ENCODE data around the gene KIF15.
"Not testable (repeated sequence)": the region's sequence is repeated elsewhere in the genome, so short reads cannot be mapped to it uniquely, and the experiment has no call there.

Gene KIF15

GRCh38 chr3:44856663-44857062, 95.1 kb downstream of the KIF15 start:
- peaks cover 15% of the 10 kb centered on the region for H3K36me3 Mint-ChIP-seq
- H3K4me3 Mint-ChIP-seq; DNase-seq (ENCODE audit: low spot score in 2 of 2); ATAC-seq; H3K4me1 Mint-ChIP-seq; H3K9me3 Mint-ChIP-seq; H3K27ac Mint-ChIP-seq: not testable (repeated sequence)

GRCh38 chr3:44860117-44860516, 98.5 kb downstream of the KIF15 start:
- DNase-seq (ENCODE audit: low spot score in 2 of 2) (no peak), ATAC-seq (no peak)
- H3K27ac Mint-ChIP-seq: no peak overlapping the region
- H3K4me3 Mint-ChIP-seq: no peak overlapping the region
- H3K36me3 Mint-ChIP-seq: peaks cover 5% of the 10 kb centered on the region
- H3K4me1 Mint-ChIP-seq: peaks cover 26% of the 10 kb centered on the region
- no peaks in the 10 kb centered on the region for H3K9me3 Mint-ChIP-seq

- Mint-ChIP-seq H3K4me3 (peak within 1 kb of the TSS; percentile 83), H3K4me1 (peaks cover 41% of the 10 kb centered on the region), H3K27ac (peak within 1 kb of the TSS; percentile 92), H3K36me3 (peaks cover 5% of the 10 kb centered on the region), H3K9me3 (no peaks in the 10 kb centered on the region)
- ATAC-seq: peak; percentile 97
- peak; percentile 79 to 95 for DNase-seq (ENCODE audit: low spot score in 2 of 2)
These were observed 100.0 kb downstream of the KIF15 start, which contains the start of gene TMEM42 for GRCh38 chr3:44861412-44862225. Gene TMEM42, plus strand, starts transcription at chr3:44861912. Its CDS starts 13 bp downstream, at chr3:44861925.

- no peak for DNase-seq (ENCODE audit: low spot score in 2 of 2)
These were observed 100.6 kb downstream of the KIF15 start for GRCh38 chr3:44862226-44862637.

GRCh38 chr3:44865272-44866035, 103.9 kb downstream of the KIF15 start:
- no peak for ATAC-seq
- H3K27ac Mint-ChIP-seq: peak overlapping the region; percentile 83
- H3K4me1 Mint-ChIP-seq: peaks cover 49% of the 10 kb centered on the region

More at GRCh38 chr3:44862226-44862637, 100.6 kb downstream of the KIF15 start:
- Mint-ChIP-seq H3K4me1 (peaks cover 48% of the 10 kb centered on the region), H3K9me3 (no peaks in the 10 kb centered on the region), H3K27ac (peak overlapping the region; percentile 92), H3K36me3 (peaks cover 9% of the 10 kb centered on the region), H3K4me3 (peak overlapping the region; percentile 83)
- peak; percentile 44 for ATAC-seq

GRCh38 chr3:44867421-44868111, 106.0 kb downstream of the KIF15 start:
- no peaks in the 10 kb centered on the region for H3K9me3 Mint-ChIP-seq
- peaks cover 41% of the 10 kb centered on the region for H3K4me1 Mint-ChIP-seq
- H3K27ac Mint-ChIP-seq: peak overlapping the region; percentile 83
- ATAC-seq: no peak
- H3K36me3 Mint-ChIP-seq: peaks cover 4% of the 10 kb centered on the region
- H3K4me3 Mint-ChIP-seq: no peak overlapping the region
- no peak for DNase-seq (ENCODE audit: low spot score in 2 of 2)

More at GRCh38 chr3:44865272-44866035, 103.9 kb downstream of the KIF15 start:
- H3K36me3 Mint-ChIP-seq: peaks cover 9% of the 10 kb centered on the region
- no peak for DNase-seq (ENCODE audit: low spot score in 2 of 2)
- no peak overlapping the region for H3K4me3 Mint-ChIP-seq
- no peaks in the 10 kb centered on the region for H3K9me3 Mint-ChIP-seq

- DNase-seq (ENCODE audit: low spot score in 2 of 2) (no peak), ATAC-seq (no peak)
- no peak overlapping the region for H3K27ac Mint-ChIP-seq
- H3K36me3 Mint-ChIP-seq: peaks cover 4% of the 10 kb centered on the region
- H3K4me3 Mint-ChIP-seq: no peak overlapping the region
- no peaks in the 10 kb centered on the region for H3K9me3 Mint-ChIP-seq
- H3K4me1 Mint-ChIP-seq: peaks cover 19% of the 10 kb centered on the region
These were observed 108.9 kb downstream of the KIF15 start for GRCh38 chr3:44870375-44871061.

GRCh38 chr3:44874308-44874707, 112.7 kb downstream of the KIF15 start, which contains the start of gene TGM4:
Gene TGM4, plus strand, starts transcription at chr3:44874608. Its CDS starts 71 bp downstream, at chr3:44874679.
- ATAC-seq (no peak), DNase-seq (ENCODE audit: low spot score in 2 of 2) (no peak)
- no peaks in the 10 kb centered on the region for H3K36me3 Mint-ChIP-seq

GRCh38 chr3:44875596-44875995, 114.0 kb downstream of the KIF15 start:
- no peak overlapping the region for H3K27ac Mint-ChIP-seq
- H3K4me1 Mint-ChIP-seq: no peaks in the 10 kb centered on the region
- no peak overlapping the region for H3K4me3 Mint-ChIP-seq
- H3K36me3 Mint-ChIP-seq: no peaks in the 10 kb centered on the region
- H3K9me3 Mint-ChIP-seq: no peaks in the 10 kb centered on the region
- no peak for ATAC-seq
- DNase-seq (ENCODE audit: low spot score in 2 of 2): no peak

More at GRCh38 chr3:44874308-44874707, 112.7 kb downstream of the KIF15 start, which contains the start of gene TGM4:
- Mint-ChIP-seq H3K4me3 (no peak within 1 kb of the TSS), H3K9me3 (no peaks in the 10 kb centered on the region), H3K4me1 (no peaks in the 10 kb centered on the region), H3K27ac (no peak within 1 kb of the TSS)

- Mint-ChIP-seq H3K27ac (no peak overlapping the region), H3K9me3 (no peaks in the 10 kb centered on the region), H3K36me3 (no peaks in the 10 kb centered on the region), H3K4me3 (no peak overlapping the region), H3K4me1 (no peaks in the 10 kb centered on the region)
- no peak for DNase-seq (ENCODE audit: low spot score in 2 of 2)
- ATAC-seq: no peak
These were observed 115.7 kb downstream of the KIF15 start for GRCh38 chr3:44877333-44877732.

GRCh38 chr3:44880284-44880683, 118.7 kb downstream of the KIF15 start:
- H3K4me1 Mint-ChIP-seq: no peaks in the 10 kb centered on the region
- DNase-seq (ENCODE audit: low spot score in 2 of 2): no peak
- no peak overlapping the region for H3K27ac Mint-ChIP-seq
- H3K9me3 Mint-ChIP-seq: no peaks in the 10 kb centered on the region
- ATAC-seq: no peak
- H3K4me3 Mint-ChIP-seq: no peak overlapping the region
- no peaks in the 10 kb centered on the region for H3K36me3 Mint-ChIP-seq

- H3K4me1 Mint-ChIP-seq: no peaks in the 10 kb centered on the region
- ATAC-seq: no peak
- no peak for DNase-seq (ENCODE audit: low spot score in 2 of 2)
- H3K4me3 Mint-ChIP-seq: no peak overlapping the region
- no peaks in the 10 kb centered on the region for H3K9me3 Mint-ChIP-seq
- no peak overlapping the region for H3K27ac Mint-ChIP-seq
- H3K36me3 Mint-ChIP-seq: no peaks in the 10 kb centered on the region
These were observed 121.8 kb downstream of the KIF15 start for GRCh38 chr3:44883213-44883955.

- no peak overlapping the region for H3K4me3 Mint-ChIP-seq
- no peaks in the 10 kb centered on the region for H3K36me3 Mint-ChIP-seq
- no peak overlapping the region for H3K27ac Mint-ChIP-seq
- no peaks in the 10 kb centered on the region for H3K9me3 Mint-ChIP-seq
- H3K4me1 Mint-ChIP-seq: no peaks in the 10 kb centered on the region
- no peak for ATAC-seq
- DNase-seq (ENCODE audit: low spot score in 2 of 2): no peak
These were observed 122.4 kb downstream of the KIF15 start for GRCh38 chr3:44883999-44884431.

GRCh38 chr3:44885618-44886017, 124.0 kb downstream of the KIF15 start:
- ATAC-seq (no peak), DNase-seq (ENCODE audit: low spot score in 2 of 2) (no peak)
- Mint-ChIP-seq H3K27ac (no peak overlapping the region), H3K36me3 (no peaks in the 10 kb centered on the region), H3K4me3 (no peak overlapping the region), H3K9me3 (no peaks in the 10 kb centered on the region), H3K4me1 (no peaks in the 10 kb centered on the region)
